ENCODE data around the gene BCL7A.

DNA sequence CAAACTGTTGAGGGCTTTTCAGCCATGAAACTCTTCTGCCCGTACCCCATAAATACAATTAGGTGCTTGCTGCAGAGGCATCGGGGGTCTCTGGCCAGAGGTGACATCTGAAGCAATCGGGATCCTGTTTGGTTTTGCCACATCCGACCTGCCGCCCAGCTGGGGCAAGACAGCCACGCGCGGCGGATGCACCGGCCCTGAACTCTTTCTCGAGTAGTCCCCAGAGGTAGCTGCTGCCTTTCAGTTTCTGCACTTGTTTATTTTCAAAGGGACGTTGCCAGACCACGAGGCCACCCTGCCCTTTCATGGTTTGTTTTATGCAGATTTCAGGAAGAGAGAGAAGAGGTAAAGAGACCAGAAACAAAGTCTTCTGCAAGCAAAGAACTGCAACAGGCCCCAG, 46.3 kb downstream of the BCL7A start:
- TF ChIP-seq POLR2A (IDR thresholded peaks at IDR 0.05): no peak
- TF ChIP-seq, protein P1, sequence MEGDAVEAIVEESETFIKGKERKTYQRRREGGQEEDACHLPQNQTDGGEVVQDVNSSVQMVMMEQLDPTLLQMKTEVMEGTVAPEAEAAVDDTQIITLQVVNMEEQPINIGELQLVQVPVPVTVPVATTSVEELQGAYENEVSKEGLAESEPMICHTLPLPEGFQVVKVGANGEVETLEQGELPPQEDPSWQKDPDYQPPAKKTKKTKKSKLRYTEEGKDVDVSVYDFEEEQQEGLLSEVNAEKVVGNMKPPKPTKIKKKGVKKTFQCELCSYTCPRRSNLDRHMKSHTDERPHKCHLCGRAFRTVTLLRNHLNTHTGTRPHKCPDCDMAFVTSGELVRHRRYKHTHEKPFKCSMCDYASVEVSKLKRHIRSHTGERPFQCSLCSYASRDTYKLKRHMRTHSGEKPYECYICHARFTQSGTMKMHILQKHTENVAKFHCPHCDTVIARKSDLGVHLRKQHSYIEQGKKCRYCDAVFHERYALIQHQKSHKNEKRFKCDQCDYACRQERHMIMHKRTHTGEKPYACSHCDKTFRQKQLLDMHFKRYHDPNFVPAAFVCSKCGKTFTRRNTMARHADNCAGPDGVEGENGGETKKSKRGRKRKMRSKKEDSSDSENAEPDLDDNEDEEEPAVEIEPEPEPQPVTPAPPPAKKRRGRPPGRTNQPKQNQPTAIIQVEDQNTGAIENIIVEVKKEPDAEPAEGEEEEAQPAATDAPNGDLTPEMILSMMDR (IDR thresholded peaks at IDR 0.05): no peak

All from suprapubic skin (tissue), 3 donors.